ENCODE measurements around the gene PIK3R5. TPM values are rescaled to one million over a fixed set of nuclear protein-coding genes. Genes with fewer than 3 reads are reported as not detected.

PIK3R5 gene
- total and polyA plus RNA-seq, 2 donors (not counting 3 experiments of a cell fraction or from before 2014, with no cell fraction given), result not detected

GRCh38 chr17:8879410-8879809 is 86.1 kb downstream of the PIK3R5 start:
- Histone ChIP-seq H3K4me2 (ENCODE audit: insufficient read depth, low read length) (no peak overlapping the region), H3K9me3 (replicated peaks; ENCODE audit: control insufficient read depth, insufficient read depth, low read length) (no peaks in the 10 kb centered on the region), H3K4me1 (ENCODE audit: control insufficient read depth, extremely low read depth, insufficient read depth, low read length) (no peaks in the 10 kb centered on the region), H3K79me2 (ENCODE audit: control insufficient read depth, insufficient read depth, low read length) (no peaks in the 10 kb centered on the region), H3K27ac (ENCODE audit: insufficient read depth, low read depth, low read length) (no peak overlapping the region), H3K9me1 (replicated peaks; ENCODE audit: control insufficient read depth, extremely low read depth, insufficient read depth, low read length) (no peaks in the 10 kb centered on the region), H4K20me1 (replicated peaks; ENCODE audit: control insufficient read depth, extremely low read depth, insufficient read depth, low read length) (no peaks in the 10 kb centered on the region), H3K4me3 (replicated peaks in 1 of 3; ENCODE audit: insufficient read depth in 1 of 3, low read depth in 1 of 3, low read length in 3 of 3) (no peak overlapping the region), H3K9ac (replicated peaks; ENCODE audit: extremely low read depth, insufficient read depth, low read length) (no peak overlapping the region), H3K27me3 (ENCODE audit: control insufficient read depth in 2 of 2, insufficient read depth in 2 of 2, low read length in 2 of 2) (peaks cover 0 to 4% of the 10 kb centered on the region in 2 experiments), H2AFZ (ENCODE audit: low read depth, low read length) (no peak overlapping the region), H3K36me3 (ENCODE audit: control insufficient read depth in 2 of 2, extremely low read depth in 1 of 2, insufficient read depth in 2 of 2, low read length in 2 of 2) (no peaks in the 10 kb centered on the region)
- POLR2A ChIA-PET, result no interaction called here
- dilution Hi-C loops (cut with MboI; ENCODE audit: extremely low pct_ligation_motif_present, low sequenced_read_pairs) (no loop called here), intact Hi-C loops (cut with micrococcal nuclease) (no loop called here)
- no TSS peak for BruUV-seq (replicated peaks)
- FAIRE-seq, result no peak
- CTCF ChIA-PET, result interaction anchor here (2.1 kb wide), 1 partner anchor 15 kb away, joined by 5 read pairs; no protein-coding TSS in a partner anchor
- no peak for TF ChIP-seq FOS (IDR thresholded peaks at IDR 0.05; ENCODE audit: borderline replicate concordance, insufficient read depth, low read length)
- TF ChIP-seq JUN (IDR thresholded peaks at IDR 0.05; ENCODE audit: borderline replicate concordance, insufficient read depth, insufficient read length, low read depth), result no peak
- TF ChIP-seq MAX (IDR thresholded peaks at IDR 0.05; ENCODE audit: insufficient read depth, insufficient read length), result no peak
- TF ChIP-seq EZH2 (IDR thresholded peaks at IDR 0.05; ENCODE audit: borderline replicate concordance, low read depth, low read length, severe bottlenecking), result no peak
- no peak for TF ChIP-seq CTCF (IDR thresholded peaks at IDR 0.05; ENCODE audit: extremely low read depth in 1 of 2, insufficient read depth in 1 of 2, low read depth in 1 of 2, low read length in 2 of 2)
- no peak for TF ChIP-seq GATA2 (IDR thresholded peaks at IDR 0.05; ENCODE audit: insufficient read depth, insufficient read length, low read depth, low read length)
- TF ChIP-seq POLR2AphosphoS5 (IDR thresholded peaks at IDR 0.05; ENCODE audit: insufficient read depth, low read depth, low read length), result no peak
- no peak for TF ChIP-seq POLR2A (IDR thresholded peaks at IDR 0.05; ENCODE audit: low read depth, low read length)
- TF ChIP-seq MYC (IDR thresholded peaks at IDR 0.05; ENCODE audit: low read depth, low read length), result no peak
- no peak for DNase-seq (ENCODE audit: low read depth, low spot score)

All from endothelial cell of umbilical vein (primary cell).